GM12801 (cell line): Measurements from ENCODE around the gene PHC3.

ENCODE experiments used
- CTCF ChIP-seq: IDR thresholded peaks from one replicate; pipeline ENCODE4 v1.5.1; 2011; ENCODE audit warnings: control low read depth; ENCODE audit not compliant: insufficient read length; ENCODE audit errors: extremely low read depth

The PHC3 gene

GRCh38 chr3:170109579-170110293, 71.8 kb downstream of the PHC3 start:
- no peak for TF ChIP-seq CTCF

- TF ChIP-seq CTCF = no peak
These were observed 72.6 kb downstream of the PHC3 start for GRCh38 chr3:170108955-170109354.

DNA sequence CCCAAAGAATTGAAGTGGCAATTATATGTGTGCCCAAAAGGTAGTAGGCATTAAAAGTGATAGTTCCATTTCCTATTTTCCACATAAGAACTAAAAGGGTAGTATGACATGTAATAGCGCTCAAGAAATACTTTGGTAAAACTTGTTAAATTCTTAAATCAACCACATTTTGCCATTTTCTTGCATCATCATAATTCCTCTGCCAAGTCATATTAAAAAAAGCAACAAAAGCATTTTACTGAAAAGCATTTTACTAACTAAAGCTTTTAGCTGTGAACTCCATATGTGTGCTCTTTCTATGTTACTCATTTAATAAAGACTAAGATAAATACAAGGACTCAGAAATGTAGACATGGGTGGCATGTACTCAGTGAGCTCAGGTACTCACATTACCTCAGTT, 73.6 kb downstream of the PHC3 start:
- no peak for TF ChIP-seq CTCF

GRCh38 chr3:170102431-170102830, 79.1 kb downstream of the PHC3 start:
- no peak for TF ChIP-seq CTCF

DNA sequence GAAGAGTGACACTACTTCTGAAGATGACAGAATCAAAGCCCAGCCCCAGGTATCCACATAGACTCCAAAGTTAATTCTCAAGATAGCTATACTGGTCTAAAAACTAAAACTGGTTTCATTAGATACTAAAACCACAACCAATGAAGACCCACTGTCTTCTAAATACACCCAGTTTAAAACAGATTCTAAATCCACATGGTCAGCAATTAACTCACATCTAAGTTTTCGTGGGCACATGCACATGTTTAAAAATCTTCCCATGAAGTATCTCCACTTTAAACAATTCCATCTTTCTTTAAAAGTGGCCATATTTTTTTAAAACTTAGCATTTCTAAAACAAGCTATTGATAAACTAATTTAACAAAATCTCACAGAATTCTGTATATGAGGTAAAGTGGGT, 80.6 kb downstream of the PHC3 start:
- TF ChIP-seq CTCF = no peak

GRCh38 chr3:170098753-170099152, 82.8 kb downstream of the PHC3 start:
- TF ChIP-seq CTCF = no peak

GRCh38 chr3:170096342-170096741, 85.2 kb downstream of the PHC3 start:
- no peak for TF ChIP-seq CTCF
